IMR-90 (cell line): ENCODE results near the gene BPI. TPM values are rescaled to one million over a fixed set of nuclear protein-coding genes. Genes with fewer than 3 reads are reported as not detected.

Experiments used
- ATAC-seq: fragments of 200-7000 bp; cut with Tn5 transposase; 2 replicates; pipeline ENCODE4 v1.9.1; 2020; ENCODE audit warnings: low read depth, mild to moderate bottlenecking, moderate library complexity
- BruUV-seq: library from RNA; stranded (reverse); fragments of 400-500 nt; replicated peaks from 2 replicates; lab custom pipeline; 2021; lab: Mats Ljungman, UMichigan
- CTCF ChIA-PET: fragments of 300-600 bp; formaldehyde crosslinking; extraction: SDS; loops from one replicate; lab custom pipeline; 2021; ENCODE audit warnings: antibody characterized with exemption; lab: Yijun Ruan, JAX
- POLR2A ChIA-PET: fragments of 300-600 bp; sonication (Branson Sonifier 250); formaldehyde crosslinking; loops from one replicate; lab custom pipeline; 2022; ENCODE audit warnings: antibody characterized with exemption; ENCODE audit not compliant: unreplicated experiment; lab: Charles Lee
- DNase-seq: peaks from one replicate; pipeline ENCODE4 v3.0.0; 2013
- H2AFZ ChIP-seq: replicated peaks from 2 replicates; pipeline ENCODE3; 2013; ENCODE audit warnings: low read length, mild to moderate bottlenecking; ENCODE audit not compliant: poor library complexity
- H2AK5ac ChIP-seq: 2 replicates; pipeline ENCODE4 v1.6.1; 2013; ENCODE audit warnings: low read depth, low read length, inconsistent platforms
- H2AK9ac ChIP-seq: replicated peaks from 2 replicates; pipeline ENCODE3; 2013; ENCODE audit warnings: mild to moderate bottlenecking, low read depth, low read length, moderate library complexity; ENCODE audit not compliant: poor library complexity
- H2BK120ac ChIP-seq: 2 replicates; pipeline ENCODE4 v1.6.1; 2013; ENCODE audit warnings: low read depth, low read length, inconsistent platforms
- H2BK15ac ChIP-seq: 3 replicates; pipeline ENCODE4 v1.6.1; 2013; ENCODE audit warnings: low read depth, low read length, inconsistent platforms
- H2BK20ac ChIP-seq: 2 replicates; pipeline ENCODE4 v1.6.1; 2013; ENCODE audit warnings: low read depth, mild to moderate bottlenecking, inconsistent platforms, low read length, moderate library complexity
- H2BK5ac ChIP-seq: 2 replicates; pipeline ENCODE4 v1.6.1; 2013; ENCODE audit warnings: mild to moderate bottlenecking, low read depth, low read length, inconsistent platforms; ENCODE audit not compliant: poor library complexity, severe bottlenecking
- H3K14ac ChIP-seq: replicated peaks from 2 replicates; pipeline ENCODE4 v1.6.1; 2013; ENCODE audit warnings: low read depth, low read length, inconsistent platforms
- H3K18ac ChIP-seq: 2 replicates; pipeline ENCODE4 v1.6.1; 2013; ENCODE audit warnings: low read depth, low read length, control low read depth
- H3K23ac ChIP-seq: 2 replicates; pipeline ENCODE4 v1.6.1; 2013; ENCODE audit warnings: low read depth, low read length, inconsistent platforms
- H3K27ac ChIP-seq: 2 replicates; pipeline ENCODE4 v1.5.1; 2013; ENCODE audit warnings: mild to moderate bottlenecking, control low read depth, low read length; ENCODE audit not compliant: insufficient read depth
- H3K27me3 ChIP-seq: 2 replicates; pipeline ENCODE4 v1.6.1; 2013; ENCODE audit warnings: low read length; ENCODE audit not compliant: control insufficient read depth, insufficient read depth
- H3K36me3 ChIP-seq: 2 replicates; pipeline ENCODE4 v1.6.1; 2013; ENCODE audit warnings: low read length, mixed read lengths; ENCODE audit not compliant: control insufficient read depth, insufficient read depth
- H3K4ac ChIP-seq: 2 replicates; pipeline ENCODE4 v1.6.1; 2013; ENCODE audit warnings: low read depth, low read length, inconsistent platforms
- H3K4me1 ChIP-seq: 2 replicates; pipeline ENCODE4 v1.6.1; 2013; ENCODE audit warnings: low read length, mixed read lengths; ENCODE audit not compliant: control insufficient read depth, insufficient read depth
- H3K4me2 ChIP-seq: 2 replicates; pipeline ENCODE4 v1.6.1; 2013; ENCODE audit warnings: low read depth, mild to moderate bottlenecking, control low read depth, low read length, moderate library complexity
- H3K4me3 ChIP-seq: 2 replicates; pipeline ENCODE4 v1.5.1; 2013; ENCODE audit warnings: low read depth, mild to moderate bottlenecking, control low read depth, low read length, moderate library complexity; ENCODE audit not compliant: insufficient read depth
- H3K56ac ChIP-seq: 2 replicates; pipeline ENCODE4 v1.6.1; 2013; ENCODE audit warnings: low read length, inconsistent platforms; ENCODE audit not compliant: insufficient read depth; ENCODE audit errors: extremely low read depth
- H3K79me1 ChIP-seq, 2 experiments: 2 replicates each; pipeline ENCODE4 v1.6.1; 2013; ENCODE audit warnings: low read length in 2 of 2, inconsistent platforms in 1 of 2, low read depth in 1 of 2
- H3K9ac ChIP-seq: 2 replicates; pipeline ENCODE4 v1.6.1; 2013; ENCODE audit warnings: low read depth, low read length, control low read depth
- H3K9me1 ChIP-seq: 2 replicates; pipeline ENCODE4 v1.6.1; 2013; ENCODE audit warnings: low read length, inconsistent platforms; ENCODE audit not compliant: insufficient read depth
- H3K9me3 ChIP-seq: 2 replicates; pipeline ENCODE4 v1.6.1; 2013; ENCODE audit warnings: low read length; ENCODE audit not compliant: control insufficient read depth, insufficient read depth
- H4K20me1 ChIP-seq: 2 replicates; pipeline ENCODE4 v1.6.1; 2013; ENCODE audit warnings: low read length, inconsistent platforms; ENCODE audit not compliant: insufficient read depth
- H4K5ac ChIP-seq: 2 replicates; pipeline ENCODE4 v1.6.1; 2013; ENCODE audit warnings: mild to moderate bottlenecking, low read depth, low read length, control low read depth
- H4K8ac ChIP-seq, 2 experiments: 2 replicates each; pipeline ENCODE4 v1.6.1; 2013; ENCODE audit warnings: low read depth in 2 of 2, low read length in 2 of 2, control low read depth in 1 of 2, inconsistent platforms in 1 of 2
- H4K91ac ChIP-seq: 2 replicates; pipeline ENCODE4 v1.6.1; 2013; ENCODE audit warnings: low read depth, low read length, inconsistent platforms; ENCODE audit not compliant: insufficient read depth
- BHLHE40 ChIP-seq: fragments of 150-350 bp; IDR thresholded peaks from 2 replicates; pipeline ENCODE4 v1.6.1; 2016; ENCODE audit warnings: mild to moderate bottlenecking, low read depth, low read length
- CEBPB ChIP-seq: IDR thresholded peaks from 2 replicates; pipeline ENCODE4 v1.6.1; 2012; ENCODE audit warnings: low read depth, low read length, improper control_type of control experiment
- MAFK ChIP-seq: IDR thresholded peaks from 2 replicates; pipeline ENCODE4 v1.6.1; 2012; ENCODE audit warnings: low read depth, low read length, improper control_type of control experiment
- POLR2A ChIP-seq: IDR thresholded peaks from 2 replicates; pipeline ENCODE4 v1.6.1; 2012; ENCODE audit warnings: mild to moderate bottlenecking, low read depth, low read length
- RAD21 ChIP-seq: IDR thresholded peaks from 2 replicates; pipeline ENCODE4 v1.6.1; 2012; ENCODE audit warnings: low read length, improper control_type of control experiment
- WGBS, 2 experiments: methylation state at CpG; one replicate each; pipeline versions ENCODE4 v1.1.5 to v1.1.7; 2013; ENCODE audit warnings: missing lambda C conversion rate in 2 of 2; ENCODE audit not compliant: insufficient read length in 1 of 2; ENCODE audit errors: extremely low coverage in 2 of 2; 5-methylcytosine and 5-hydroxymethylcytosine counted together
- dilution Hi-C: fragments of 300-500 bp; cut with HindIII; formaldehyde crosslinking; loops from one replicate; pipeline ENCODE4 v1.14.3; 2018; ENCODE audit warnings: low sequenced_read_pairs; ENCODE audit not compliant: unreplicated experiment
- in situ Hi-C: fragments of 300-500 bp; cut with MboI; formaldehyde crosslinking; loops from 3 replicates; pipeline ENCODE4 v1.14.3; 2019; ENCODE audit warnings: low sequenced_read_pairs, inconsistent platforms, mixed read lengths
- intact Hi-C: fragments of 100-400 bp; cut with micrococcal nuclease; formaldehyde crosslinking; loops from 2 replicates; pipeline ENCODE4 v1.10.0; 2022
- polyA plus RNA-seq, 3 experiments: library from polyadenylated mRNA; depleted of rRNA; stranded (reverse); fragments of >200 nt; gene quantifications; 2 replicates each; pipeline ENCODE4 v1.2.3, GENCODE V29; 2012; ENCODE audit warnings: low replicate concordance in 1 of 3
- total RNA-seq: library from RNA; depleted of rRNA; stranded (reverse); fragments of >200 nt; gene quantifications from 2 replicates; pipeline ENCODE4 v1.2.3, GENCODE V29; 2012

The BPI gene
- total and polyA plus RNA-seq, 2 of the 4 experiments (the other 2 are of a cell fraction): 0.05 TPM; not detected in 1

DNA sequence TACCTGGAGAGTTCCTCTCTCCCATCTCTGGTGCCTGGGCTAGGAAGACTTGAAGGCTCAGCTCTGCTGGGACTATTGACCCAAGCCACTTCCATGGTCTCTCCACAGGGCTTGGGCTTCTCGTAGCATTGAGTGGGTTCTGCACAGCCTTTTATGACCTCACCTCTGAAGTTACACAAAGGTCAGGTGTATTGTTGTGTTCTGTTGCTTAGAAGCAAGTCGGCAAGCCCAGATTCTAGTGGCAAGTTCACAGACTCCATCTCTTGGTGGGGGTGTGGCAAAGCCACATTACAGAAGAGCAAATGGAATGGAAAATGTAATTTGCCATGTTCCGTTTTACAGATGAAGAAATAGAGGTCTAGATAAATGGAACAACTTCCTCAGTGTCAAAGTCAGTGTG, 13.5 kb downstream of the BPI start:
- H3K4ac ChIP-seq: no peak overlapping the region
- TF ChIP-seq POLR2A (no peak), RAD21 (no peak), BHLHE40 (no peak), CEBPB (no peak), MAFK (no peak)
- no peak overlapping the region for H2BK120ac ChIP-seq
- H3K79me1 ChIP-seq: no peaks in the 10 kb centered on the region
- no peaks in the 10 kb centered on the region for H3K4me1 ChIP-seq
- H4K20me1 ChIP-seq: no peaks in the 10 kb centered on the region
- no peak overlapping the region for H3K14ac ChIP-seq
- no peak overlapping the region for H4K5ac ChIP-seq
- ChIA-PET POLR2A (no interaction called here), CTCF (interaction anchor here (0.7 kb wide), 1 partner anchor 74 kb away, joined by 3 read pairs; no protein-coding TSS in a partner anchor)
- ATAC-seq (no peak), DNase-seq (no peak)
- 80% methylated on average over 2 of the region's 3 CpGs; no CpG with 5 or more reads in 1 of the 2 experiments for WGBS, 2 experiments
- no peak overlapping the region for H2BK20ac ChIP-seq
- no peaks in the 10 kb centered on the region for H3K9me3 ChIP-seq
- H3K23ac ChIP-seq: no peak overlapping the region
- no peaks in the 10 kb centered on the region for H3K36me3 ChIP-seq
- H2AK9ac ChIP-seq: no peak overlapping the region
- no peak overlapping the region for H3K27ac ChIP-seq
- no peak overlapping the region for H3K18ac ChIP-seq
- H4K91ac ChIP-seq: no peak overlapping the region
- no peak overlapping the region for H3K4me2 ChIP-seq
- dilution Hi-C loops (no loop called here), in situ Hi-C loops (no loop called here), intact Hi-C loops (no loop called here)
- no peak overlapping the region for H2AFZ ChIP-seq
- no peak overlapping the region for H2BK15ac ChIP-seq
- no peaks in the 10 kb centered on the region for H3K9me1 ChIP-seq
- H3K27me3 ChIP-seq: peaks cover 25% of the 10 kb centered on the region
- H2BK5ac ChIP-seq: no peak overlapping the region
- H3K4me3 ChIP-seq: no peak overlapping the region
- H2AK5ac ChIP-seq: no peak overlapping the region
- H4K8ac ChIP-seq: no peak overlapping the region
- no peak overlapping the region for H3K9ac ChIP-seq
- H3K56ac ChIP-seq: no peak overlapping the region
- BruUV-seq: no TSS peak
